AG09309 (cell line): ENCODE results near the gene RYR1.

ENCODE experiments used
- DNase-seq: peaks from one replicate; pipeline ENCODE4 v3.0.0-alpha.2; 2010; ENCODE audit warnings: low read depth
- H3K4me3 ChIP-seq: 2 replicates; pipeline ENCODE4 v1.5.1; 2011; ENCODE audit warnings: mild to moderate bottlenecking, low read depth, low read length, moderate library complexity; ENCODE audit not compliant: control insufficient read depth
- TF ChIP-seq, protein P1 (sequence below): IDR thresholded peaks from 2 replicates; pipeline ENCODE4 v1.5.1; 2011; ENCODE audit warnings: mild to moderate bottlenecking, low read depth, low read length, inconsistent platforms; ENCODE audit not compliant: insufficient read depth, control insufficient read depth; ENCODE audit errors: missing control alignments

RYR1 gene

DNA sequence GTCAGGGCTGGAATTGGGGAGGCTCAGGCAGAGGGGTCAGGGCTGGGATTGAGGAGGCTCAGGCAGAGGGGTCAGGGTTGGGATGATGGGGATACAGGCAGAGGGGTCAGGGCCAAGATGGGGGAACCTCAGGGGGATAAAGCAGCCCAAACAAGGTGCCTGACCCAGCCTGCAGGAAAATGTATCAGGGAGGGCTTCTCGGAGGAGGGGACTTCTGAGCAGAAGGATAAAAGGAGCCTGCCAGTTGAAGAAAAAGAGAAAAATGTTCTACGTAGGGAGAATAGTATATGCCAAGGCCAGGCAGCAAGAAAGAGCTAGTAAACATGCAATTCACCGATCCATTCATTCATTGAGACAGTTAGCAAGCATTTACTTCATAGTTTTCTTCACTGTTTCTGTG is 99.4 kb downstream of the RYR1 start:
- no peak for DNase-seq
- no peak overlapping the region for H3K4me3 ChIP-seq
- TF ChIP-seq, protein P1, sequence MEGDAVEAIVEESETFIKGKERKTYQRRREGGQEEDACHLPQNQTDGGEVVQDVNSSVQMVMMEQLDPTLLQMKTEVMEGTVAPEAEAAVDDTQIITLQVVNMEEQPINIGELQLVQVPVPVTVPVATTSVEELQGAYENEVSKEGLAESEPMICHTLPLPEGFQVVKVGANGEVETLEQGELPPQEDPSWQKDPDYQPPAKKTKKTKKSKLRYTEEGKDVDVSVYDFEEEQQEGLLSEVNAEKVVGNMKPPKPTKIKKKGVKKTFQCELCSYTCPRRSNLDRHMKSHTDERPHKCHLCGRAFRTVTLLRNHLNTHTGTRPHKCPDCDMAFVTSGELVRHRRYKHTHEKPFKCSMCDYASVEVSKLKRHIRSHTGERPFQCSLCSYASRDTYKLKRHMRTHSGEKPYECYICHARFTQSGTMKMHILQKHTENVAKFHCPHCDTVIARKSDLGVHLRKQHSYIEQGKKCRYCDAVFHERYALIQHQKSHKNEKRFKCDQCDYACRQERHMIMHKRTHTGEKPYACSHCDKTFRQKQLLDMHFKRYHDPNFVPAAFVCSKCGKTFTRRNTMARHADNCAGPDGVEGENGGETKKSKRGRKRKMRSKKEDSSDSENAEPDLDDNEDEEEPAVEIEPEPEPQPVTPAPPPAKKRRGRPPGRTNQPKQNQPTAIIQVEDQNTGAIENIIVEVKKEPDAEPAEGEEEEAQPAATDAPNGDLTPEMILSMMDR, result no peak

DNA sequence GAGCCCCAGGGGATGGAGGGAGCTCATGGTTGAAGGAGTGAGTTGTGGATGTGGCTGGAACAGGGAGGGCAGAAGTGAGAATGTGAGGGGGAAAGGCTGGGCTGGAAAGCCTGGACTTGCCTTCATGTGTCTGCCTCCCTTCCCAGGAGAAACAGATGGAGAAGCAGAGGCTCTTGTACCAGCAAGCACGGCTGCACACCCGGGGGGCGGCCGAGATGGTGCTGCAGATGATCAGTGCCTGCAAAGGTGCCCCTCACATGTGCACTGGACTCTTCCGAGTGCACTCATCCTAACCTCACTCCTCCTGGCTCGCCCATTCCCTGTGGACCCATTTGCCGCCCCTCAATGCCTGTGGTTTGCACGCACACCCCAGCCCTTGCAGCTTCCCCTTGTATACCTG is 101.1 kb downstream of the RYR1 start:
- TF ChIP-seq, protein P1, result no peak
- DNase-seq, result no peak
- no peak overlapping the region for H3K4me3 ChIP-seq

DNA sequence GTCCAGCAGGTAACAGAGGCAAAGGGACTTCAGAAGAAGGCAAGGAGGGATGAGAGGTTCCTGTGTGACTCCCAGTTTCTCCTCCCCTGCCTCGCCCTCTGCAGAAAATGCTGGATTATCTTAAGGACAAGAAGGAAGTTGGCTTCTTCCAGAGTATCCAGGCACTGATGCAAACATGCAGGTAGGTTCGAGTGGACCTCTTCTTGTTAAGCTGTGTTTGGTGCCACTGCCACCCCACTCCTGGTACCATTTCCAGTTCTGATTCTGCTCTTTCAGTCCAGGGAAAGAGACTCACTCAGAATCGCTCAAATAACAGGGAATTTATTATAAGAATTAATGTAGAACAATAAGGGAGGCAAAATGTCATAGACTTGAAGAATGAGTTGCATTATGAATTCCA is 101.7 kb downstream of the RYR1 start:
- DNase-seq, result no peak
- TF ChIP-seq, protein P1, result no peak
- H3K4me3 ChIP-seq, result no peak overlapping the region

DNA sequence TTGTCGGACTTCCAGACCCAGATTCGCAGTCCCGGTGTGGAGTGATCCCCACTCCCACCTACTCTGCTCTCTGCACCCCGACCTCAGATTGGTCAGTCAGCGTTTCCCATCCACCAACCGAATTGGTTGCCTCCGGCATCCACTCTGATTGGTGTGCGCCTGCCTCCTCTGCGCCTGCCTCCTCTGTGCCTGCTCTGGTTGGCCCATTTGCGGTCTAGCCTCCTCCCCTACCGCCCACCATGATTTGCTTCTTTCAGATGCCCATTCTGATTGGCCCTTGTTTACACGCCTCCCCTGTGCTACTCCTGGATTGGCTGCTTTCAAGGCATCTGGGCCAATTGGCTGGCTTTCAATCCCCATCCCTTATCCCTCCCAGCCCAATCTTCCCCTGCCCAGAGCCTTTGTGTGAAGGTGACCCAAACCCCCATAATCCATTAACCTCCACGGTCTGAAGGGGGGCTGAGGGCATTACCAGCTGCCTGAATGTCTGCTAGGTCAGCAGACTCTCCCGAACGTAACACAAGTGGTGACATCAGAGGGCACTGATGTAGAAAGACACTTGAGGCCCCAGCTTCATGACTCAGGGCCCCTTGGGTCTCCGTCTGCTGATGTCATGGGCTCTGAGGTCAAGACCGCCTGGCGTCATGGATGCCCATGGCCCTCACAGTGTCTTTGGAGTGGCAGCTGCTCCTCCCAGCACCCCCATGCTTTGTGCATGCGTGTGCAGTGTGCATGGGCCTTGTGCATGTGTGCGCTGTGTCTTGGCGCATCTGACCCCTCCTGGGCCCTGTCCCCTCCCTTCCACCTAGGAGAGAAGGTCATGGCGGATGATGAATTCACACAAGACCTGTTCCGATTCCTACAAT is 103.8 kb downstream of the RYR1 start:
- TF ChIP-seq, protein P1, result no peak
- DNase-seq, result no peak

DNA sequence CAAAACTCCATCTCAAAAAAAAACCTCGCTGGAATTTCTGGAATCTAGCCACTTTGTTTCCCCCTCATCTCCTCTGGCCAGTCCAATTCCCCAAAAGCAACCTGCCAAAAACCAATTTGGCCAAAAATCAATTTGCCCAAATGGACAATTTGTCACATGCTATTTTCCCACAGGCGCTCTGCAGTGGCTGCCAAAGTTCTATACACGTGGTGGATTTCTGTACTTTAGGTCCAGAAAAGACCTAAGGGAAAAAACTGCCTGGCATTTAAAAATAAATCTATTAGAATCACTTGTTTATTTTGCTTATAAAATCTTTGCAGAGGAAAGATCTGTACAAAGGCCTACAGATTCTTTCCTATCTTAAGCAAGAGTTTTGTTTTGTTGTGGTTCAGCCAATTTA is 104.9 kb downstream of the RYR1 start:
- no peak overlapping the region for H3K4me3 ChIP-seq
- TF ChIP-seq, protein P1, result no peak
- DNase-seq, result no peak

More for the DNA sequence above, 103.8 kb downstream of the RYR1 start:
- H3K4me3 ChIP-seq, result no peak overlapping the region

DNA sequence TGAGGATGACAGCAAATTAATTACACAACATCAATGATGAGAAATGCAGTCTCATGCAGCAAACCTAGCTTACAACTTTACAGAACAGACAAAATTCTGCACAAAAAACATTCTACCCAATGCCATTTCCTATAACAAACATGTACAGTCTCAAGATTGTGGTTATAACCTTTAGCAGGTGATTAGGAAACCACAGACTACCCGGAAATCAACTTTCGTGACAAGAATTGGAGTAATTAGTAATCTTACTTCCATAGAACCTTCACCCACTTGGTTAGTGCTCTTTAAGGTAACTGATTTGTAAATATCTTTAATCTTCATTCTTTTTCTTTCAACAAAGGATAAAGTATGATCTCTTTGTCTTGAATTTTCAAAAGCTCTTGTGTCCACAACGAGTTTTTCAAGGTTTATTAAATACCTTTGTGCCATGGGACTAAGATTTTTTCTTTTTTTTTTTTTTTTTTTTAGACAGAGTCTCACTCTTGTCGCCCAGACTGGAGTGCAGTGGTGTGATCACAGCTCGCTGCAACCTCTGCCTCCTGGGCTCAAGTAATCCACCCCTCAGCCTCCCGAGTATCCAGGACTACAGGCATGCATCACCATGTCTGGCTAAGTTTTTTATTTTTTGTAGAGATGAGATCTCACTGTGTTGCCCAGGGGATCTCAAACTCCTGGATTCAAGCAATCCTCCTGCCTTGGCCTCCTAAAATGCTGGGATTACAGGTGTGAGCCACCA is 105.5 kb downstream of the RYR1 start:
- TF ChIP-seq, protein P1, result no peak
- H3K4me3 ChIP-seq, result no peak overlapping the region
- DNase-seq, result no peak
